ENCODE data around the gene DYRK3.
"Not testable (repeated sequence)": the region's sequence is repeated elsewhere in the genome, so short reads cannot be mapped to it uniquely, and the experiment has no call there.

The DYRK3 gene

DNA sequence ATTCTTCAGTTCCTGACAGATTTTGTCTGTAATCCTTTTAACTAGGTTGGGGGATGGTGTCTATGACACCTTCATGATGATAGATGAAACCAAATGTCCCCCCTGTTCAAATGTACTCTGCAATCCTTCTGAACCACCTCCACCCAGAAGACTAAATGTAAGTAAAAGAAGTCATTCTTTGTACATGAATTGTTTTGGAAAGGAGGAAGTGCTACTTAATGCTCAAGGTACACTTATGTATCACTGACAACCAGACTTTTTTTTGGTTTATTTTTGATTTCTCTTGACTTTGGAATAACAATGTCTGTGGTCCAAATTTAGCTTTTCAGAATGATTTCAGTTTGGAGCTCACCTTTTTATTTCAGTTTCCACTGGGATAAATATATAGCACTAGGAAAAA, 2.3 kb downstream of the DYRK3 start:
- Histone ChIP-seq H3K27ac (ENCODE audit: poor library complexity, severe bottlenecking) (no peak overlapping the region), H3K9me3 (ENCODE audit: severe bottlenecking) (no peaks in the 10 kb centered on the region), H3K4me1 (ENCODE audit: insufficient read depth, poor library complexity, severe bottlenecking) (peaks cover 24% of the 10 kb centered on the region), H3K36me3 (ENCODE audit: low read depth) (peaks cover 28% of the 10 kb centered on the region), H3K27me3 (ENCODE audit: insufficient read depth, poor library complexity, severe bottlenecking) (no peaks in the 10 kb centered on the region), H3K4me3 (ENCODE audit: severe bottlenecking) (no peak overlapping the region)
- DNase-seq (ENCODE audit: low spot score) (no peak), ATAC-seq (ENCODE audit: low read depth) (no peak)
- TF ChIP-seq, protein P1, sequence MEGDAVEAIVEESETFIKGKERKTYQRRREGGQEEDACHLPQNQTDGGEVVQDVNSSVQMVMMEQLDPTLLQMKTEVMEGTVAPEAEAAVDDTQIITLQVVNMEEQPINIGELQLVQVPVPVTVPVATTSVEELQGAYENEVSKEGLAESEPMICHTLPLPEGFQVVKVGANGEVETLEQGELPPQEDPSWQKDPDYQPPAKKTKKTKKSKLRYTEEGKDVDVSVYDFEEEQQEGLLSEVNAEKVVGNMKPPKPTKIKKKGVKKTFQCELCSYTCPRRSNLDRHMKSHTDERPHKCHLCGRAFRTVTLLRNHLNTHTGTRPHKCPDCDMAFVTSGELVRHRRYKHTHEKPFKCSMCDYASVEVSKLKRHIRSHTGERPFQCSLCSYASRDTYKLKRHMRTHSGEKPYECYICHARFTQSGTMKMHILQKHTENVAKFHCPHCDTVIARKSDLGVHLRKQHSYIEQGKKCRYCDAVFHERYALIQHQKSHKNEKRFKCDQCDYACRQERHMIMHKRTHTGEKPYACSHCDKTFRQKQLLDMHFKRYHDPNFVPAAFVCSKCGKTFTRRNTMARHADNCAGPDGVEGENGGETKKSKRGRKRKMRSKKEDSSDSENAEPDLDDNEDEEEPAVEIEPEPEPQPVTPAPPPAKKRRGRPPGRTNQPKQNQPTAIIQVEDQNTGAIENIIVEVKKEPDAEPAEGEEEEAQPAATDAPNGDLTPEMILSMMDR (IDR thresholded peaks at IDR 0.05; ENCODE audit: poor library complexity, severe bottlenecking), result no peak

DNA sequence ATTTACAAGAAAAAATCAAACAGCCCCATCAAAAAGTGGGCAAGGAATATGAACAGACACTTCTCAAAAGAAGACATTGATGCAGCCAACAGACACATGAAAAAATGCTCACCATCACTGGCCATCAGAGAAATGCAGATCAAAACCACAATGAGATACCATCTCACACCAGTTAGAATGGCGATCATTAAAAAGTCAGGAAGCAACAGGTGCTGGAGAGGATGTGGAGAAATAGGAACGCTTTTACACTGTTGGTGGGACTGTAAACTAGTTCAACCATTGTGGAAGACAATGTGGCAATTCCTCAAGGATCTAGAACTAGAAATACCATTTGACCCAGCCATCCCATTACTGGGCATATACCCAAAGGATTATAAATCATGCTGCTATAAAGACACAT, 6.7 kb downstream of the DYRK3 start:
- not testable (repeated sequence) for H3K27ac ChIP-seq (ENCODE audit: poor library complexity, severe bottlenecking); H3K4me3 ChIP-seq (ENCODE audit: severe bottlenecking); H3K27me3 ChIP-seq (ENCODE audit: insufficient read depth, poor library complexity, severe bottlenecking); H3K4me1 ChIP-seq (ENCODE audit: insufficient read depth, poor library complexity, severe bottlenecking); H3K9me3 ChIP-seq (ENCODE audit: severe bottlenecking); DNase-seq (ENCODE audit: low spot score); ATAC-seq (ENCODE audit: low read depth)
- peaks cover 53% of the 10 kb centered on the region for H3K36me3 ChIP-seq (ENCODE audit: low read depth)

DNA sequence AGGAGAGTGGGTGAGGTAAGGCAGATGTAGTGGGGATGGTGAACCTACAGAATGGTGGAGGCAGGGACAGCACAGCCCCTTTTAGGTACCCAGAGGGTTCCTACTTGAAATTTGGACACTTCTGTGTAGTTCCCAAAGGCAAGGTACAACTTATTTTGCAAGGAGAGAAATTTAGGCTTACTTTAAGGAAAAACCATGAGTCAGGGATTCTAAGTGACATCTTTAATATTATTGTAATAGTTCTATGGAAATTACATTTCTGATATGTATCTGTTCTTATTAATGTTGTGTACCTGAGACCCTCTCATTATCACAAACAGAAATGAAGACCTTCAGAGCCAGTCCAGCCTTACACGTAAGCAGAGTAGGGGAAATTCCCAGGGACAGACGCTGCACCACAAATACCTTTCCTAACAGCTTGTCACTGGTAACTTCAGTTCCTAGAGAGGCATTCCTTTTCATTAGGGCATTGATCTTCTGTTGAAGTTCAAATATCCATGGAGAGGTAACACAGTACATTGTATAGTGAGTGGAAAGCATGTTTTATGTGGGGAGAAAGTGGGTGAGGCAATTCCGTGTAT, 7.9 kb downstream of the DYRK3 start:
- Histone ChIP-seq H3K36me3 (ENCODE audit: low read depth) (peaks cover 60% of the 10 kb centered on the region), H3K27ac (ENCODE audit: poor library complexity, severe bottlenecking) (no peak overlapping the region), H3K27me3 (ENCODE audit: insufficient read depth, poor library complexity, severe bottlenecking) (no peaks in the 10 kb centered on the region), H3K4me3 (ENCODE audit: severe bottlenecking) (no peak overlapping the region), H3K4me1 (ENCODE audit: insufficient read depth, poor library complexity, severe bottlenecking) (no peaks in the 10 kb centered on the region), H3K9me3 (ENCODE audit: severe bottlenecking) (no peaks in the 10 kb centered on the region)
- DNase-seq (ENCODE audit: low spot score) (no peak), ATAC-seq (ENCODE audit: low read depth) (no peak)
- TF ChIP-seq, protein P1 (IDR thresholded peaks at IDR 0.05; ENCODE audit: poor library complexity, severe bottlenecking), result no peak

DNA sequence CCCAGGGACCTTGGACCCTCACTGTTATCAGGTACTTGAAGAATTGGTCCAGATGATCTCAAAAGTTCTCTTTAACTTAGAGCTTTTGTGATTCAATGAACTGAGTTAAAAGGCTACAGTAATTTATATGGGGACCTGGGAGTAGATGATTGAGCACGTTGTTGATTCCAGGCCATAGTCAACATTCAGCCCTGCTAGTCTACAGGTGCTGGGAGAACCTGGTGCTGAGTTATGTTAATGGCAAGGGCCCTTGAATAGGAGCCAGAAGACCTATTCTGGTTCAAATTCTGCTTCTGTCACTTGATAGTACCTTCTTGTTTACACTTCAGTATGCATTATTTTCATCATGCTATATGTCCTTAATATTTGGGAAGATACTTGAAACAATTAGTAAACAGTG, 11.2 kb downstream of the DYRK3 start:
- Histone ChIP-seq H3K27me3 (ENCODE audit: insufficient read depth, poor library complexity, severe bottlenecking) (no peaks in the 10 kb centered on the region), H3K27ac (ENCODE audit: poor library complexity, severe bottlenecking) (no peak overlapping the region), H3K36me3 (ENCODE audit: low read depth) (peaks cover 50% of the 10 kb centered on the region), H3K4me3 (ENCODE audit: severe bottlenecking) (no peak overlapping the region), H3K9me3 (ENCODE audit: severe bottlenecking) (no peaks in the 10 kb centered on the region), H3K4me1 (ENCODE audit: insufficient read depth, poor library complexity, severe bottlenecking) (no peaks in the 10 kb centered on the region)
- ATAC-seq (ENCODE audit: low read depth) (no peak), DNase-seq (ENCODE audit: low spot score) (no peak)
- TF ChIP-seq, protein P1 (IDR thresholded peaks at IDR 0.05; ENCODE audit: poor library complexity, severe bottlenecking), result no peak

DNA sequence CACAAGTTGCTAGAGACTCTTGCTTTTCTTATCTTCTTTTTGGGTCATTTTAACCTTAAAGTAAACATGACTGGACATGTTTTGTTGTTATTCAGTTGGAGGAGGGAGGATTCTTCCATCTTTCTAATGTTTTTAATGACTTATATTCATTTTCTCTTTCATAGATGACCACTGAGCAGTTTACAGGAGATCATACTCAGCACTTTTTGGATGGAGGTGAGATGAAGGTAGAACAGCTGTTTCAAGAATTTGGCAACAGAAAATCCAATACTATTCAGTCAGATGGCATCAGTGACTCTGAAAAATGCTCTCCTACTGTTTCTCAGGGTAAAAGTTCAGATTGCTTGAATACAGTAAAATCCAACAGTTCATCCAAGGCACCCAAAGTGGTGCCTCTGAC, 11.9 kb downstream of the DYRK3 start:
- H3K27me3 ChIP-seq (ENCODE audit: insufficient read depth, poor library complexity, severe bottlenecking), result no peaks in the 10 kb centered on the region
- H3K9me3 ChIP-seq (ENCODE audit: severe bottlenecking), result no peaks in the 10 kb centered on the region
- ATAC-seq (ENCODE audit: low read depth), result no peak
- H3K4me3 ChIP-seq (ENCODE audit: severe bottlenecking), result no peak overlapping the region
- no peaks in the 10 kb centered on the region for H3K4me1 ChIP-seq (ENCODE audit: insufficient read depth, poor library complexity, severe bottlenecking)
- TF ChIP-seq, protein P1 (IDR thresholded peaks at IDR 0.05; ENCODE audit: poor library complexity, severe bottlenecking), result no peak
- no peak overlapping the region for H3K27ac ChIP-seq (ENCODE audit: poor library complexity, severe bottlenecking)
- DNase-seq (ENCODE audit: low spot score), result no peak
- peaks cover 47% of the 10 kb centered on the region for H3K36me3 ChIP-seq (ENCODE audit: low read depth)

Data from RWPE2 (cell line).